ENCODE results near the gene YIPF3.
"Not testable (repeated sequence)": the region's sequence is repeated elsewhere in the genome, so short reads cannot be mapped to it uniquely, and the experiment has no call there.

Gene YIPF3

GRCh38 chr6:43491750-43492661, 24.7 kb downstream of the YIPF3 start:
- DNase-seq, result no peak

DNA sequence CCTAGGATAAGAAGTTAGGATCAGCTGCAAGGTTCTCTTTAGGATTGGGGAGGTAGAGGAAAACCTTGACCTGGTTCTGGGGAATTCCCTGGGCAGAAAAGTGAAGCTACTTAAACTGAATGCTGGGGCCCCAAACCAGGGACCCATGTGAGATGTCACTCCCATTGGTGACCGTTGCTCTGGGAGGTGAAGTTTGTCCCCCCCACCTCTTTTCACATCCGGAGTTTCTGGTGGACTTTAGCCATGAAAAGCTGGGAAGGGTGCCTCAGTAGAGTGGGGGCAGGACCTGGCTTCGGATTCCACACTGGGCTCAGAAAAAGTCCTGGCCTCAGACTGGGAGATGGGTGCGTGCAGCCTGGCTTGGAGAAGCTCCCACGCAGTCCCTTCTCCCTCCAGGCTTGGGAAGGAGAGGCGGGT, 26.2 kb downstream of the YIPF3 start:
- DNase-seq, result no peak

DNA sequence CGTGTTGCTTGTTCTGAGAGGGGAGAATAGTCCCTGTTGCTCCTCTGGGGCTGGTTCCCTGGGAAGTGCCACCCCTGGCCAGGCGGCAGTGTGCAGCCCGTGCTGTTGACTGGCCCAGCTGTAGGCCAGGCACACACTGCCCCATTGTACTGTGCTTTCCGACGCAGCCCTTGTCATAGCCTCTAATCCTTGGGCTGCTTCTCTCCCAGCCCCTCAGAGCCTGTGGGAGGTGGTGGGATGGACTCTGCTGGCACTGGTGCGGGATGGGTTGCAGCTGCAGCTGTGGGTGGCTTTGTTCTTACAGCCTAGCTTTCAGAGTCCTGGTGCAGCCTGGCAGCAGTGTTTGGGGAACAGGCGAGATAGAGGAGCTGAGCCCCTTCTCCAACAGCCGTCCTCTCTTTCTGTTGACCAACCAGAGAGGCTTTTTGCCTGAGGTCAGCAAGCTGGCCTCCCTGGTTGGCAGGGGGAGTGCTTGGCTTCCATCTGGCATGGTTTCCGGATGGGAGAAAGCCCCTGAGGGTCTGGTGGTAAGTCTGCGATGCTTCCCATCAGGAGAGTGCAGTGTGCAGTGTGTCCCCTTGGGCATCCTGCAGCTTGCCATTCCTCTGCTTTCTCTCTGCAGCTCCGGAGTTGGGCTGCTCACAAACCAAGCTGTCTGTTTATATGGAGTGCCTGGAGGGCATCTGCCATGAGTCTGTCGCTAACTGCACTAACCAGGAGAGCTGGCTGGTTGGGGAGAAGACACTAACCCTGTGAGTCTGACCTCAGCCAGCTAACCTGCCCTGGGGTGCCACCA, 27.3 kb downstream of the YIPF3 start:
- no peak for DNase-seq

DNA sequence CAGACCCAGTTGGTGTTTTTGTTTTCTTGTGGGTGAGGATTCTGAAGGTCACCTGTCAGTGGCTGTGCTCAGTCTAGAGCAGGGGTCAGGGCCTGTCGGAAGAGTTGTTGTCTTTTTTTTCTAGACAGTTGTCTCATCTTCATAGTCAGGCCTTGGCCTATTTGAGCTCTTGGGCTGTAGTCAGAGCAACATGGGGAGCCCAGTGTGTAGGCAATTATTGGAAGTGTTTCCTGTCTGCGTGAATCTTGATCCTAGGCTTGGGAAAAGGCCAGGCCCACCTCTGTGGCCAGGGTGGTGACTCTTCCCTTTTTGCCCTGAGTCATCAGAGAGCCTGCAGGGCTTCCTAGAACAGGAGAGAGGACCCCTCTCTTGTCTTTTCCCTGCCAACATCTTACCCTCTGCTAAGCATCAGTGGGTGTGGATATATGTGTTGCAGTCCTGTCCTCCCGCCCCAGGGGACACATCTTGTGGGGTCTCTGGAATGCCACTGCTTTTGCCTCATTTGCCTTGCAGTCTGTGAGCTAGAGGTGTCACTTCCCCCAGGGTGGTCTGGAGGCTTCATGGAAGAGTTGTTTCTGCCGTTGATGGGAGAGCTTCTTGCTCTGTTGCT, 28.0 kb downstream of the YIPF3 start:
- DNase-seq, result no peak

GRCh38 chr6:43481591-43482236, 35.0 kb downstream of the YIPF3 start:
- peak; percentile 33 for DNase-seq

- peak; percentile 39 for DNase-seq
These were observed 35.7 kb downstream of the YIPF3 start for GRCh38 chr6:43481075-43481474.

DNA sequence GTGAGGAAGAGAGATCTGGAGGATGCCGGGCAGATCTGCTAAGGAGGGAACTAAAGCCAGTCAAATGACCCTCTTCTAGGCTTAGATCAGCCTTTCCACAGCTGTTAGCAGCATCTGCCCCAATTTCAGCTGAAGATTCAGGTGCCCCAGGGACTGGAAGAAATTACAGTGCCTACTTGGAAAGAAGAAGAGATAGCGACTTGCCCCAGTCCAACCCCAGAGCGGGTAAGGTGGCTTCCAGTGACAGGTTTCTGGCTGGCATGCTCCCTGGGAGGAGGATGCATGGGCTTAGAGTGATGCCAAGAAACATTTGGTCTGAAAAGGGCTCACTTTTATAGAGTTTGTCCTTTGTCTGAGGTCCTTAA, 38.7 kb downstream of the YIPF3 start:
- no peak for DNase-seq

- DNase-seq, result peak; percentile 97
These were observed 39.3 kb downstream of the YIPF3 start, which contains the start of gene TJAP1 for GRCh38 chr6:43477235-43478007. TSS of gene TJAP1 (plus strand) at chr6:43477570. CDS start at chr6:43499002, 21,432 bp downstream.

GRCh38 chr6:43476746-43477145, 40.0 kb downstream of the YIPF3 start:
- no peak for DNase-seq

GRCh38 chr6:43475516-43475915, 41.2 kb downstream of the YIPF3 start:
- DNase-seq, result no peak

- no peak for DNase-seq
These were observed 44.2 kb downstream of the YIPF3 start for GRCh38 chr6:43472515-43472914.

DNA sequence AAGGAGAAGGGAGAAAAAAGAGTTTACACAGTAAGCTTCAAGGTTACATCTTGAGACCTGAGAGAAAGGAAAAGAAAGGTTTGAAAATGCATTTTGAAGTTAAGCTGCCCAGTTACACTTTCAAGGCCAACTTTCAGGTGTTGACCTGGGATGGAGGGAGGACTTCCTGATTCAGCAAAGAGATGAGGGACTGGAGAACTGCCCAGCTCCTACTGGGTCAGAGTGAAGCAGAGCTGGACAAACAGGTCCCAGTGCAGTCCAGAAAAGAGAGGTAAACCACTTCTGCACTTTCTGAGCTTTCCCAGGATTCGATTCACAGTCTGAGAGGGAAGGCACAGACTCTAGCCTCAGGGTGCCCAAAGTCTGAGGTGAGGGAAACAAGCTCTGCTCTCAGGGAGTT, 45.3 kb downstream of the YIPF3 start:
- DNase-seq, result no peak

DNA sequence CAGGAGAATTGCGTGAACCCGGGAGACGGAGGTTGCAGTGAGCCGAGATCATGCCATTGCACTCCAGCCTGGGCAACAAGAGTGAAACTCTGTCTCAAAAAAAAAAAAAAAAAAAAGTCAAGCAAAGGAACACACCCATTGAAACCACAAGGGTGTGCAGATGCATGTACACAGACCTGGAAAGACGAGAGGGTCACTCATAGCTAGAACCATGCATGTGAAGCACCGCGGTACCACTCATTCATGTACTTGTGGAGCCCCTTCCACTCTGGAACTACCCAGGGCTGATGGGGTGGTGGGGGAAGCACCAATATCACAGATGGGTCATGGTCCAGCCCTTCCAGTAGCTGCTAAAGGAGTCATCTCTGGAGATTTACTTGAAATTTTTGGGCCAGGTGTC, 46.8 kb downstream of the YIPF3 start:
- no peak for DNase-seq

- no peak for DNase-seq
These were observed 47.7 kb downstream of the YIPF3 start for GRCh38 chr6:43468748-43469681.

GRCh38 chr6:43468240-43468639, 48.5 kb downstream of the YIPF3 start:
- no peak for DNase-seq

GRCh38 chr6:43467752-43468151, 49.0 kb downstream of the YIPF3 start:
- no peak for DNase-seq

- not testable (repeated sequence) for DNase-seq
These were observed 49.5 kb downstream of the YIPF3 start for GRCh38 chr6:43467265-43467664.

DNA sequence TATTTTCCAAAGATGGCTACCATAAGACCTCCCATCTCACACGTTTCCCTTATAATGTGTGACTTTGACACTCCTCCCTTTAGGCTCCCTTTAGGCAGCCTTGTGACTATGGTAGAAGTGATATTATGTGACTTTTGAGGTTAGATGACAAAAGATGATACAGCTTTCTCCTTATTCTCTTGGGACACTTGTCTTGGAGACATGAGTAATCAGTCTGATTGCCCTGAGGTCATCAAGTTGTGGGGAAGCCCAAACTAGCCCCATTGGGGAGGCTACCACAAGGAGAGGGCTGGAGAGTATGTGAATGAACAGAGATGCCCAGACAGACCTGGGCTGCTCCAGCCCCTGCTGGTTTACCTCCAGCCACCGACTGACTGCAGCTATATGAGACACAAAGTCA, 50.8 kb downstream of the YIPF3 start:
- DNase-seq, result no peak

- no peak for DNase-seq
These were observed 52.4 kb downstream of the YIPF3 start for GRCh38 chr6:43464337-43464736.

DNA sequence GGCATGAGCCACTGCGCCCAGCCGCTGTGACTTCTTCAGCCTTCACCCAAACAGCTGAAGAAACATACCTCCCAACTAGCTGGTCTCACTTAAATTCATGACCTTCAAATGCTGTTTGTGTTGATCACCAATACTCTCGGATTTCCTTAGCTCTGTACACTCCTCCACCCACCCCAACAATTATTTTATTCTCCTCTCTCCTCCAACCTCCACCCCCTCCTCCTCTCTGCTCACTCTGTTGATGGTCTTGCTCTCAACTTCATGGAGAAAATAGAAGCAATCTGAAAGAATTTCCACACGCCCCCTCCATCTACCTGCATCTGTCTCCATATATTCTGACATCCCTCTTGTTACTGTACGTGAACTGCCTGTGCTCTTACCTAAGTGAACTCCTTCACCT, 54.8 kb downstream of the YIPF3 start:
- no peak for DNase-seq

All from activated CD4-positive, alpha-beta T cell treated with anti-CD3 and anti-CD28 coated beads, Interleukin-2, Interleukin-6, amounts not matched to agents 100 ng/mL and 50 ng/mL, durations not matched to agents 16 hours and 8 hours (primary cell).